Liver (tissue), 3 donors: ENCODE results near the gene PARP12.

Experiments used
- CTCF ChIP-seq: fragments of 150-350 bp; IDR thresholded peaks from 2 replicates; pipeline ENCODE4 v1.5.1; 2017; ENCODE audit warnings: improper control_type of control experiment, low read depth, low read length; ENCODE audit not compliant: missing input control
- EGR1 ChIP-seq, 2 donors: IDR thresholded peaks; 2 replicates each; pipeline ENCODE4 v1.6.1; 2016 to 2018; ENCODE audit warnings: antibody characterized with exemption in 2 of 2, low read depth in 2 of 2
- GABPA ChIP-seq, 2 donors: IDR thresholded peaks in 1 of 2; conservative IDR thresholded peaks in 1 of 2; 2 replicates each; pipeline ENCODE4 v1.6.1; 2016; ENCODE audit warnings: antibody characterized with exemption in 2 of 2, mild to moderate bottlenecking in 1 of 2, moderate library complexity in 1 of 2
- RAD21 ChIP-seq, 2 donors: IDR thresholded peaks; 2 replicates each; pipeline ENCODE4 v1.6.1; 2016; ENCODE audit warnings: antibody characterized with exemption in 2 of 2, mild to moderate bottlenecking in 2 of 2
- REST ChIP-seq: IDR thresholded peaks from 2 replicates; pipeline ENCODE4 v1.6.1; 2016; ENCODE audit warnings: antibody characterized with exemption, mild to moderate bottlenecking
- TAF1 ChIP-seq: conservative IDR thresholded peaks from 2 replicates; pipeline ENCODE4 v1.6.1; 2016; ENCODE audit warnings: antibody characterized with exemption, mild to moderate bottlenecking
- donor health status: healthy.
- donor health status: healthy.

- TF ChIP-seq GABPA (IDR thresholded peaks at IDR 0.05 in 1 of 2, conservative IDR thresholded peaks at IDR 0.05 in 1 of 2) (no peak), CTCF (no peak), TAF1 (no peak), EGR1 (IDR thresholded peaks at IDR 0.05; ENCODE audit: low read depth in 2 of 2) (no peak), REST (no peak), RAD21 (IDR thresholded peaks at IDR 0.05) (no peak)
Measured at GRCh38 chr7:140084972-140085371, 22.2 kb upstream of the PARP12 start.
